Thymus (tissue), 11 donors: ENCODE results near the gene RAD51B. TPM values are rescaled to one million over a fixed set of nuclear protein-coding genes. Genes with fewer than 3 reads are reported as not detected.

Source experiments
- DNase-seq, 9 donors: peaks; one replicate each; pipeline ENCODE4 v3.0.0-alpha.2; 2013; ENCODE audit warnings: low spot score in 9 of 9, low read depth in 6 of 9, missing footprints in 1 of 9
- H3K27ac ChIP-seq, 2 donors: one replicate each; pipeline ENCODE4 v1.5.1; 2013; ENCODE audit warnings: control low read depth in 1 of 2, low read depth in 1 of 2, low read length in 1 of 2, mild to moderate bottlenecking in 1 of 2, moderate library complexity in 1 of 2
- H3K27me3 ChIP-seq, 2 donors: one replicate each; pipeline ENCODE4 v1.5.1; 2013; ENCODE audit warnings: low read length in 1 of 2; ENCODE audit not compliant: control insufficient read depth in 2 of 2, insufficient read depth in 1 of 2
- H3K36me3 ChIP-seq, 2 donors: one replicate each; pipeline ENCODE4 v1.5.1; 2013; ENCODE audit warnings: low read length in 1 of 2, mild to moderate bottlenecking in 1 of 2, moderate library complexity in 1 of 2; ENCODE audit not compliant: control insufficient read depth in 2 of 2, insufficient read depth in 2 of 2
- H3K4me1 ChIP-seq, 2 donors: one replicate each; pipeline ENCODE4 v1.5.1; 2013; ENCODE audit warnings: low read length in 2 of 2; ENCODE audit not compliant: control insufficient read depth in 2 of 2, insufficient read depth in 2 of 2
- H3K4me3 ChIP-seq, 2 donors: one replicate each; pipeline ENCODE4 v1.5.1; 2013; ENCODE audit warnings: low read length in 2 of 2, control low read depth in 1 of 2, mild to moderate bottlenecking in 1 of 2
- H3K9me3 ChIP-seq, 2 donors: one replicate each; pipeline ENCODE4 v1.5.1; 2013; ENCODE audit warnings: low read length in 1 of 2, mild to moderate bottlenecking in 1 of 2; ENCODE audit not compliant: control insufficient read depth in 2 of 2, insufficient read depth in 1 of 2
- WGBS: extraction: QIAGEN DNeasy Blood & Tissue Kit; methylation state at CpG from one replicate; pipeline ENCODE4 v1.1.7; 2013; 5-methylcytosine and 5-hydroxymethylcytosine counted together
- polyA plus RNA-seq: library from polyadenylated mRNA; stranded (reverse); fragments of 200-250 nt; gene quantifications from one replicate; pipeline ENCODE4 v1.2.3, GENCODE V29; 2013
- total RNA-seq: library from RNA; stranded (reverse); fragments of 120-200 nt; gene quantifications from one replicate; pipeline ENCODE4 v1.2.4, GENCODE V29; 2013
- donor health status: healthy.

RAD51B gene
- total and polyA plus RNA-seq, 2 donors: 7.8 to 17.8 TPM

GRCh38 chr14:68463705-68464374 lies 644.3 kb downstream of the RAD51B start:
- DNase-seq: no peak
- Histone ChIP-seq H3K9me3 (no peaks in the 10 kb centered on the region), H3K4me3 (no peak overlapping the region), H3K4me1 (peaks cover 0 to 5% of the 10 kb centered on the region in 2 donors), H3K36me3 (no peaks in the 10 kb centered on the region), H3K27me3 (no peaks in the 10 kb centered on the region), H3K27ac (no peak overlapping the region)

GRCh38 chr14:68464711-68465110 lies 645.1 kb downstream of the RAD51B start:
- peaks cover 0 to 2% of the 10 kb centered on the region in 2 donors for H3K4me1 ChIP-seq
- no peak for DNase-seq
- H3K9me3 ChIP-seq: no peaks in the 10 kb centered on the region
- WGBS: 73% methylated on average over 2 of the region's 2 CpGs
- peak overlapping the region in 1 of 2 donors; percentile 31 for H3K27ac ChIP-seq
- no peaks in the 10 kb centered on the region for H3K27me3 ChIP-seq
- no peaks in the 10 kb centered on the region for H3K36me3 ChIP-seq
- H3K4me3 ChIP-seq: no peak overlapping the region

- Histone ChIP-seq H3K27me3 (no peaks in the 10 kb centered on the region), H3K4me3 (no peak overlapping the region), H3K27ac (peak overlapping the region in 1 of 2 donors; percentile 50), H3K4me1 (no peaks in the 10 kb centered on the region), H3K9me3 (no peaks in the 10 kb centered on the region), H3K36me3 (no peaks in the 10 kb centered on the region)
- DNase-seq: no peak
- WGBS: 93% methylated on average over 3 of the region's 3 CpGs
These were observed 647.0 kb downstream of the RAD51B start for GRCh38 chr14:68466491-68466977.

- WGBS: 96% methylated on average over 4 of the region's 4 CpGs
- no peak overlapping the region for H3K27ac ChIP-seq
- no peaks in the 10 kb centered on the region for H3K27me3 ChIP-seq
- no peaks in the 10 kb centered on the region for H3K36me3 ChIP-seq
- H3K4me3 ChIP-seq: no peak overlapping the region
- DNase-seq: no peak
- no peaks in the 10 kb centered on the region for H3K4me1 ChIP-seq
- H3K9me3 ChIP-seq: no peaks in the 10 kb centered on the region
These were observed 647.8 kb downstream of the RAD51B start for GRCh38 chr14:68467425-68467824.

GRCh38 chr14:68468437-68469207 lies 649.0 kb downstream of the RAD51B start:
- DNase-seq: peak in 1 of 9 donors; percentile 27
- no peak overlapping the region for H3K4me3 ChIP-seq
- no peaks in the 10 kb centered on the region for H3K9me3 ChIP-seq
- H3K27ac ChIP-seq: peak overlapping the region in 1 of 2 donors; percentile 3
- no peaks in the 10 kb centered on the region for H3K27me3 ChIP-seq
- WGBS: 93% methylated on average over 5 of the region's 5 CpGs
- no peaks in the 10 kb centered on the region for H3K36me3 ChIP-seq
- no peaks in the 10 kb centered on the region for H3K4me1 ChIP-seq

- H3K4me1 ChIP-seq: no peaks in the 10 kb centered on the region
- no peaks in the 10 kb centered on the region for H3K36me3 ChIP-seq
- DNase-seq: no peak
- no peaks in the 10 kb centered on the region for H3K27me3 ChIP-seq
- no peaks in the 10 kb centered on the region for H3K9me3 ChIP-seq
- over 99% methylated on average over 5 of the region's 5 CpGs for WGBS
- no peak overlapping the region for H3K27ac ChIP-seq
- no peak overlapping the region for H3K4me3 ChIP-seq
These were observed 649.7 kb downstream of the RAD51B start for GRCh38 chr14:68469208-68469713.

GRCh38 chr14:68470361-68470760 lies 650.8 kb downstream of the RAD51B start:
- no peak overlapping the region for H3K27ac ChIP-seq
- H3K36me3 ChIP-seq: no peaks in the 10 kb centered on the region
- no peaks in the 10 kb centered on the region for H3K4me1 ChIP-seq
- H3K4me3 ChIP-seq: no peak overlapping the region
- H3K9me3 ChIP-seq: no peaks in the 10 kb centered on the region
- H3K27me3 ChIP-seq: no peaks in the 10 kb centered on the region
- 100% methylated on average over 1 of the region's 1 CpG for WGBS
- no peak for DNase-seq

- no peak for DNase-seq
- no peaks in the 10 kb centered on the region for H3K27me3 ChIP-seq
- no peak overlapping the region for H3K4me3 ChIP-seq
- no peaks in the 10 kb centered on the region for H3K9me3 ChIP-seq
- H3K4me1 ChIP-seq: no peaks in the 10 kb centered on the region
- H3K27ac ChIP-seq: no peak overlapping the region
- WGBS: 93% methylated on average over 12 of the region's 12 CpGs
- no peaks in the 10 kb centered on the region for H3K36me3 ChIP-seq
These were observed 651.7 kb downstream of the RAD51B start for GRCh38 chr14:68471029-68471963.
